Activated B cell treated with CpG ODN at 0.5 μM for 24 hours (primary cell): ENCODE data around the gene IGFBP7. TPM values are rescaled to one million over a fixed set of nuclear protein-coding genes. Genes with fewer than 3 reads are reported as not detected.

Experiments used
- ATAC-seq: fragments of 200-7000 bp; cut with Tn5 transposase; one replicate; pipeline ENCODE4 v1.10.0; 2021; ENCODE audit warnings: low read depth, mild to moderate bottlenecking, moderate library complexity
- CTCF ChIA-PET: fragments of 350-600 bp; sonication (Branson Sonifier 250); formaldehyde crosslinking; loops from one replicate; lab custom pipeline; 2021; ENCODE audit warnings: antibody characterized with exemption; lab: Charles Lee
- POLR2A ChIA-PET: fragments of 350-600 bp; sonication (Branson Sonifier 250); formaldehyde crosslinking; loops from one replicate; lab custom pipeline; 2021; ENCODE audit warnings: antibody characterized with exemption; lab: Charles Lee
- DNase-seq: peaks from one replicate; pipeline ENCODE4 v3.0.0; 2022
- H3K27ac Mint-ChIP-seq: one replicate; pipeline ENCODE4 v1.8.0; 2020; ENCODE audit warnings: mixed read lengths
- H3K27me3 Mint-ChIP-seq: one replicate; pipeline ENCODE4 v1.8.0; 2021; ENCODE audit warnings: mixed read lengths
- H3K36me3 Mint-ChIP-seq: one replicate; pipeline ENCODE4 v1.8.0; 2021; ENCODE audit warnings: low read depth, mixed read lengths
- H3K4me1 Mint-ChIP-seq: one replicate; pipeline ENCODE4 v1.8.0; 2021; ENCODE audit warnings: mixed read lengths
- H3K4me3 Mint-ChIP-seq: one replicate; pipeline ENCODE4 v1.8.0; 2020; ENCODE audit warnings: mild to moderate bottlenecking, mixed read lengths
- H3K9me3 Mint-ChIP-seq: one replicate; pipeline ENCODE4 v1.8.0; 2020; ENCODE audit warnings: mixed read lengths
- intact Hi-C: fragments of 100-400 bp; cut with micrococcal nuclease; formaldehyde crosslinking; loops from one replicate; pipeline ENCODE4 v1.15.1; 2024
- total RNA-seq: library from RNA; stranded (reverse); gene quantifications from 2 replicates; pipeline ENCODE4 v1.2.3, GENCODE V29; 2022
- TF ChIP-seq, protein P1 (sequence below): fragments of 200-600 bp; IDR thresholded peaks from one replicate; pipeline ENCODE4 v1.8.0; 2022; ENCODE audit warnings: antibody characterized with exemption, mild to moderate bottlenecking

IGFBP7 gene
- total RNA-seq, 1 donor from 2014 or later: not detected

DNA sequence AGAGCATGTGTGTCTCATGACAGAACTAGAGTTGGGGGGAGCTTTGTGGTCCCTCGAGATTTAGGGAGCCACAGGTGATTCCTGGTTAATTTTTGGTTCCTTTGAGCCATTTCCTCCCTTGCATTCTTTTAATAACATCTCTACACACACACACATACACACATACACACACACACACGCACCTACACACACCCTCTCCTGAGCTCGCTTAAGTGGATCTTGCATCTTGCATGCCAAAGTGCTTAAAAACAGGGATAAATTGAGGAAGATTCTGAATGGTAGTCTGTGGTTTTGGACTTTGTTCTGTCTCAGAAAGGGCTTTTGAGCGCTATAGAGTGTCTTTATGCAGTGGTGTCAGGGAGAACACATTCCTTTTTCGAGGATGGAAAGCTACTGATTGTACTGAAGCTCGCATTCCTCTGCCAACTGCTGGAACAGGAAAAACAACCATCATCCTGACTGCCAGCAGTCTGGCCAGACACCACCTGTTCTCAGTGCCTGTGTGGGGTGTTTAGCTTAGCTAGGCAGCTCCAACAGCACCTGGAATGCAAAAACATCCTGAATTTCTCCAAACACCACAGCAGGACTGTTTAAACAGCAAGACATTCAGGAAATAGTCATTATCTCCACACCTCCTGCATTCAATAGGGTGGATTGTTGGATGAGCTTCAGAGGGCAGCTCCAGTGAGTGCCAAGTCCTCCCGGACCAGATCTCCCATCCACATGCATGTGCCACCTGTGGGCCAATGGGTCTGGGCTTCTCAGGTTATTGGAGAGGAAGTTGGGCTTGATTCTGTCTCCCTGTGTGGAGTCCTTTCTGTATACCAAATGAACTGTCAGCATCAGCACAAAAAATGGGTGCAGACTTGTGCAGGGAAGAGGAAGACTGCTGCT, 21.9 kb upstream of the IGFBP7 start:
- Mint-ChIP-seq H3K9me3 (peaks cover 7% of the 10 kb centered on the region), H3K27ac (no peak overlapping the region), H3K4me1 (no peaks in the 10 kb centered on the region), H3K4me3 (no peak overlapping the region), H3K36me3 (no peaks in the 10 kb centered on the region), H3K27me3 (no peaks in the 10 kb centered on the region)
- intact Hi-C loops: no loop called here
- DNase-seq: no peak
- ChIA-PET CTCF (no interaction called here), POLR2A (no interaction called here)
- TF ChIP-seq, protein P1, sequence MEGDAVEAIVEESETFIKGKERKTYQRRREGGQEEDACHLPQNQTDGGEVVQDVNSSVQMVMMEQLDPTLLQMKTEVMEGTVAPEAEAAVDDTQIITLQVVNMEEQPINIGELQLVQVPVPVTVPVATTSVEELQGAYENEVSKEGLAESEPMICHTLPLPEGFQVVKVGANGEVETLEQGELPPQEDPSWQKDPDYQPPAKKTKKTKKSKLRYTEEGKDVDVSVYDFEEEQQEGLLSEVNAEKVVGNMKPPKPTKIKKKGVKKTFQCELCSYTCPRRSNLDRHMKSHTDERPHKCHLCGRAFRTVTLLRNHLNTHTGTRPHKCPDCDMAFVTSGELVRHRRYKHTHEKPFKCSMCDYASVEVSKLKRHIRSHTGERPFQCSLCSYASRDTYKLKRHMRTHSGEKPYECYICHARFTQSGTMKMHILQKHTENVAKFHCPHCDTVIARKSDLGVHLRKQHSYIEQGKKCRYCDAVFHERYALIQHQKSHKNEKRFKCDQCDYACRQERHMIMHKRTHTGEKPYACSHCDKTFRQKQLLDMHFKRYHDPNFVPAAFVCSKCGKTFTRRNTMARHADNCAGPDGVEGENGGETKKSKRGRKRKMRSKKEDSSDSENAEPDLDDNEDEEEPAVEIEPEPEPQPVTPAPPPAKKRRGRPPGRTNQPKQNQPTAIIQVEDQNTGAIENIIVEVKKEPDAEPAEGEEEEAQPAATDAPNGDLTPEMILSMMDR: no peak
- no peak for ATAC-seq

DNA sequence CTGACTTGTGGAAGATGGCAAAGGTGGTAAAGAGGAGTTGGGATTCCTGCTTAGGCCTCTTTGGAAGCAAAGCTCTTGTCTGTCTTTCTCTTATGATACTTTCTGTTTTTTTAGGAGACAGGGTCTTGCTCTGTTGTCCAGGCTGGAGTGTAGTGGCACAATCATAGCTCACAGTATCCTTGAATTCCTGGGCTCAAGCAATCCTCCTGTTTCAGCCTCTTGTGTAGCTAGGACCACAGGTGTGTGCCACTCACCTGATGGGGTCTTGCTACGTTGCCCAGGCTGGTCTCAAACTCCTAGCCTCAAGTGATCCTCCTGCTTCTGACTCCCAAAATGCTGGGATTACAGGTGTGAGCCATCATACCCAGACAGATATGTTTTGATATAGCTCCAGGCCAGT, 19.3 kb upstream of the IGFBP7 start:
- Mint-ChIP-seq H3K27ac (no peak overlapping the region), H3K36me3 (no peaks in the 10 kb centered on the region), H3K9me3 (peaks cover 14% of the 10 kb centered on the region), H3K4me1 (no peaks in the 10 kb centered on the region), H3K27me3 (no peaks in the 10 kb centered on the region), H3K4me3 (no peak overlapping the region)
- ATAC-seq (no peak), DNase-seq (no peak)
- intact Hi-C loops: no loop called here
- CTCF ChIA-PET: no interaction called here
- POLR2A ChIA-PET: no interaction called here
- TF ChIP-seq, protein P1: no peak

DNA sequence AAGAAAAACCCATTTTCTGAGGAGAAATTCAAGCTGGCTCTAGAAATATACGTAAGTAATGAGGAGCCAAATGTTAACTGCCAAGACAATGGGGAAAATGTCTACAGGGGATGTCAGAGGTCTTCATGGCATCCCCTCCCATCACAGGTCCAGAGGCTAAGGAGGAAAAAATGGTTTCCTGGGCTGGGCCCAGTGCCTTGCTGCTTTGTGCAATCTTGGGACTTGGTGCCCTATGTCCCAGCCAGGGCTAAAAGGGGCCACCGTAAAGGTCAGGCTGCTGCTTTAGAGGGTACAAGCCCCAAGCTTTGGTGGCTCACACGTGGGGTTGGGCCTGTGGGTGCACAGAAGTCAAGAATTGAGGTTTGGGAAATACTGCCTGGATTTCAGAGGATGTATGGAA, 17.2 kb upstream of the IGFBP7 start:
- H3K9me3 Mint-ChIP-seq: peaks cover 14% of the 10 kb centered on the region
- DNase-seq (no peak), ATAC-seq (no peak)
- no peaks in the 10 kb centered on the region for H3K36me3 Mint-ChIP-seq
- intact Hi-C loops: no loop called here
- H3K4me1 Mint-ChIP-seq: no peaks in the 10 kb centered on the region
- no peak overlapping the region for H3K27ac Mint-ChIP-seq
- no peak overlapping the region for H3K4me3 Mint-ChIP-seq
- CTCF ChIA-PET: no interaction called here
- no peaks in the 10 kb centered on the region for H3K27me3 Mint-ChIP-seq
- TF ChIP-seq, protein P1: no peak
- POLR2A ChIA-PET: no interaction called here

DNA sequence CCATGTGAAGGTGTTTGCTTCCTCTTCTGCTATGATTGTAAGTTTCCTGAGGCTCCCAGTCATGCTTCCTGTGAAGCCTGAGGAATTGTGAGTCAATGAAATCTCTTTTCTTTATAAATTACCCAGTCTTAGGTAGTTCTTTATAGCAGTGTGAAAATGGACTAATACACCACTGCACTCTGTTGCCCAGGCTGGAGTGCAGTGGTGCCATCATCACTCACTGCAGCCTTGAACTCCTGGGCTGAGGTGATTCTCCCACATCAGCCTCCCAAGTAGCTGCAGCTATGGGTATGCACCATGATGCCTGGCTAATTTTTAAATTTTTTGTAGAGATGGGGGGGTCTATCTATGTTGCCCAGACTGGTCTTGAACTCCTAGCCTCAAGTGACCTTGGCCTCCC, 15.8 kb upstream of the IGFBP7 start:
- Mint-ChIP-seq H3K36me3 (no peaks in the 10 kb centered on the region), H3K27me3 (no peaks in the 10 kb centered on the region), H3K4me1 (no peaks in the 10 kb centered on the region), H3K4me3 (no peak overlapping the region), H3K9me3 (peaks cover 14% of the 10 kb centered on the region), H3K27ac (no peak overlapping the region)
- POLR2A ChIA-PET: no interaction called here
- TF ChIP-seq, protein P1: no peak
- CTCF ChIA-PET: no interaction called here
- DNase-seq: no peak
- intact Hi-C loops: no loop called here
- no peak for ATAC-seq

DNA sequence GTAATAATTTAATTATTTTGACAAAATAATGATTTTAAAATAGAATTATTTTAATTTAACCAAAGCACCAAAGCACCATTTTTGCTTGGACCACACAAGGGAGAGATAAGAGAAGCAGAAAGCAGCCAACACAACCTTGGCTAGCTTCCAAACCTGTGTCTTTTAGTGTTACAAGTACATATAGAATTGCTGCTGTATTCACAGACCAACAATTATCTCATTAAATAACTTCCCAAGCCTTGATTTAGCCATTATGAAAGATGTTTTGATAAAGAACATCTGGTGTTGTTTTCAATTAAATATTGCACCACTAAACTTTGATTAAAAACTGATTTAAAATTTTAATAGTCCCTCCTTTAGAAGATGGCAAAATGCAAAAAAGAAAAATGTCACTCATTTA, 14.0 kb upstream of the IGFBP7 start:
- POLR2A ChIA-PET: no interaction called here
- Mint-ChIP-seq H3K4me1 (no peaks in the 10 kb centered on the region), H3K27me3 (peaks cover 2% of the 10 kb centered on the region), H3K4me3 (no peak overlapping the region), H3K27ac (no peak overlapping the region), H3K9me3 (peaks cover 14% of the 10 kb centered on the region), H3K36me3 (no peaks in the 10 kb centered on the region)
- TF ChIP-seq, protein P1: no peak
- DNase-seq (no peak), ATAC-seq (no peak)
- intact Hi-C loops: no loop called here
- CTCF ChIA-PET: no interaction called here
